K562 (cell line): ENCODE data around the gene MAP1LC3B2. TPM values are rescaled to one million over a fixed set of nuclear protein-coding genes. Genes with fewer than 3 reads are reported as not detected.

Experiments used
- BRD9 ChIP-seq: fragments of 450-650 bp; IDR thresholded peaks from 2 replicates; pipeline ENCODE4 v1.6.1; 2018; ENCODE audit warnings: low read depth; ENCODE audit not compliant: partially characterized antibody
- CEBPG ChIP-seq, 3 experiments: fragments of 200-800 bp in 1 of 3; sonication (Bioruptor generic) in 1 of 3; sonication (generic) in 1 of 3; formaldehyde crosslinking in 1 of 3; IDR thresholded peaks in 2 of 3; conservative IDR thresholded peaks in 1 of 3; 2 replicates each; pipeline versions ENCODE4 v1.6.1 to v1.8.0; 2016 to 2022; ENCODE audit warnings: missing compliant biosample characterization in 2 of 3, missing genetic modification characterization in 2 of 3, mild to moderate bottlenecking in 1 of 3, missing genetic modification reagents in 1 of 3
- DPF2 ChIP-seq: fragments of 450-650 bp; IDR thresholded peaks from 2 replicates; pipeline ENCODE4 v1.6.1; 2016
- ETS2 ChIP-seq: IDR thresholded peaks from 2 replicates; pipeline ENCODE4 v1.6.1; 2016; ENCODE audit warnings: borderline replicate concordance, missing genetic modification characterization, mild to moderate bottlenecking, moderate library complexity, missing compliant biosample characterization; ENCODE audit not compliant: poor library complexity, severe bottlenecking
- ETV5 ChIP-seq: sonication (generic); formaldehyde crosslinking; IDR thresholded peaks from 2 replicates; pipeline ENCODE4 v1.4.0; 2020; ENCODE audit warnings: low read depth, mild to moderate bottlenecking, missing genetic modification reagents
- KAT8 ChIP-seq: fragments of 450-650 bp; IDR thresholded peaks from 2 replicates; pipeline ENCODE4 v1.6.1; 2016; ENCODE audit warnings: low read depth, mild to moderate bottlenecking
- KDM4B ChIP-seq, 2 experiments: fragments of 450-650 bp in 1 of 2; sonication (generic) in 1 of 2; IDR thresholded peaks; 2 replicates each; pipeline ENCODE4 v1.6.1; 2016 to 2017; ENCODE audit warnings: borderline replicate concordance in 2 of 2, antibody characterized with exemption in 1 of 2, low read depth in 1 of 2, mild to moderate bottlenecking in 1 of 2
- MAFG ChIP-seq: fragments of 450-650 bp; conservative IDR thresholded peaks from 2 replicates; pipeline ENCODE4 v1.6.1; 2016; ENCODE audit warnings: missing genetic modification characterization, missing compliant biosample characterization
- PCBP2 ChIP-seq: fragments of 200-400 bp; formaldehyde crosslinking; IDR thresholded peaks from 2 replicates; pipeline ENCODE4 v1.6.1; 2018; ENCODE audit warnings: low read length, low read depth, mild to moderate bottlenecking, moderate library complexity; ENCODE audit not compliant: poor library complexity, severe bottlenecking
- STAG1 ChIP-seq: sonication (generic); formaldehyde crosslinking; IDR thresholded peaks from 2 replicates; pipeline ENCODE4 v1.5.0; 2020; ENCODE audit warnings: missing genetic modification reagents, borderline replicate concordance
- ZBTB5 ChIP-seq: fragments of 450-650 bp; IDR thresholded peaks from 2 replicates; pipeline ENCODE4 v1.6.1; 2017; ENCODE audit warnings: antibody characterized with exemption
- ZNF436 ChIP-seq: fragments of 250-450, 450-650 bp; sonication (Bioruptor Pico); formaldehyde crosslinking; IDR thresholded peaks from 2 replicates; pipeline ENCODE4 v1.7.0; 2020; ENCODE audit warnings: mild to moderate bottlenecking
- polyA plus RNA-seq, 8 experiments: library from polyadenylated mRNA; depleted of rRNA in 4 of 8; stranded (reverse) in 5 of 8; unstranded in 3 of 8; fragments of >200 nt; fragmentation: Nextera tagmentation in 2 of 8; fragmentation: Illumina TruSeq in 1 of 8; extraction: Ambion mirVana in 2 of 8; extraction: Trizol in 1 of 8; gene quantifications; 2 replicates each; pipeline versions ENCODE4 v1.2.1 to v1.2.3, GENCODE V29; 2011 to 2014; ENCODE audit warnings: inconsistent platforms in 1 of 8, missing spikeins in 1 of 8
- total RNA-seq, 7 experiments: library from RNA; depleted of rRNA in 6 of 7; stranded (reverse); fragments of >200 nt in 6 of 7; fragmentation: Illumina TruSeq in 2 of 7; extraction: Trizol in 2 of 7; gene quantifications; 2 replicates each; pipeline versions ENCODE4 v1.2.1 to v1.2.3, GENCODE V29; 2011 to 2021; ENCODE audit warnings: low replicate concordance in 1 of 7
- TF ChIP-seq, protein P1 (sequence below): fragments of 250-450 bp; sonication (Bioruptor Pico); IDR thresholded peaks from 2 replicates; pipeline ENCODE4 v1.5.0; 2020; ENCODE audit warnings: mild to moderate bottlenecking, borderline replicate concordance
- TF ChIP-seq, protein P2 (sequence below): fragments of 250-450 bp; sonication (Bioruptor Pico); IDR thresholded peaks from 2 replicates; pipeline ENCODE4 v1.4.0; 2020; ENCODE audit warnings: mild to moderate bottlenecking, moderate library complexity, borderline replicate concordance
- TF ChIP-seq, protein P3 (sequence below): sonication (generic); formaldehyde crosslinking; IDR thresholded peaks from 2 replicates; pipeline ENCODE4 v1.8.1; 2022; ENCODE audit warnings: missing genetic modification reagents

MAP1LC3B2 gene
- total and polyA plus RNA-seq, 9 of the 15 experiments (the other 6 are each of a cell fraction or from before 2014, with no cell fraction given), result 0.53 to 2.8 (median 0.76) TPM; not detected in 2

DNA sequence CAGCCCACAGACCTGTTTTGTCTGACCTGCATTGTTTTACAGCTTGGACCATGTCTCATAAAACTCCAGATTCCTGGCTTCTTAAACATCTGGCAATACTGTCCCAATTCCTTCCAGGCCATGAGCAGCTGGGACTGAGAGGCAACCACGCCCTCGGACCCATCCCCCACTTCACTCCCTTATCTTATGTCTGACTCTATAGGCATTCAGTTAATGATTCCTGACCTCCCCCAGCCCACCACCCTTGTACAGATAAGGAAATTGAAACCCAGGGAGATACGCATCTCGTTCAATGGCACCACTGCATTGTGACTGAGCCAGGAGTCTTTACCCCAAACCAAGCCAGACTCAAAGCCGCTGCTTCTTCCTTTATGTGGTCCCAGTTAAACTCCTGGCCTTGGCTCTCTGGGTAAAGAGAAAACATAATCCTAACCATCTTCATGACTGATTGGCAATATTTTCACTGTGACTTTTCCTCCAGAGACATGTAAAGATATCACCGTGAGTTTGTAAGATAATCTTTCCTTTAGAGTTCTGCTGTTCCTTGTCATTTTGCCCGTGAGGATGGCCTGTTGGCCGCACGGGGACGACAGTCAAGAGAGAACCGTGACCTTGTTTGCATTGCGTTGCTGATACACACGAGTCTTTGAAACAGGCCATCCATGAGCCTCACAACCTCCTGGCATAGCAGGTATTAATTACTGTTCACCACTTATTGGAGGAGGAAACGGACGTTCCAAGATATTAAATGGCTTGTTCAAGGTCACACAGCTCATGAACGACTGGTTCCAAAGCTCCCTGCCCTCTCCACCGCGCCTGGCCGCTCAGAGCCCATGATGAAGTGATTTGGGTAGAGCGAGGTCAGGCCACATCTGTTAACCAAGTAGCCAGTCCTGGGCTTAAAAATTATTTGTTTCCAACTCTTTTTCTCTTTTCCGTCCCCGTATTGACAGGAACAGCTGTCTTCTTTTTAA is 39.4 kb downstream of the MAP1LC3B2 start (continued):
- TF ChIP-seq, protein P1, sequence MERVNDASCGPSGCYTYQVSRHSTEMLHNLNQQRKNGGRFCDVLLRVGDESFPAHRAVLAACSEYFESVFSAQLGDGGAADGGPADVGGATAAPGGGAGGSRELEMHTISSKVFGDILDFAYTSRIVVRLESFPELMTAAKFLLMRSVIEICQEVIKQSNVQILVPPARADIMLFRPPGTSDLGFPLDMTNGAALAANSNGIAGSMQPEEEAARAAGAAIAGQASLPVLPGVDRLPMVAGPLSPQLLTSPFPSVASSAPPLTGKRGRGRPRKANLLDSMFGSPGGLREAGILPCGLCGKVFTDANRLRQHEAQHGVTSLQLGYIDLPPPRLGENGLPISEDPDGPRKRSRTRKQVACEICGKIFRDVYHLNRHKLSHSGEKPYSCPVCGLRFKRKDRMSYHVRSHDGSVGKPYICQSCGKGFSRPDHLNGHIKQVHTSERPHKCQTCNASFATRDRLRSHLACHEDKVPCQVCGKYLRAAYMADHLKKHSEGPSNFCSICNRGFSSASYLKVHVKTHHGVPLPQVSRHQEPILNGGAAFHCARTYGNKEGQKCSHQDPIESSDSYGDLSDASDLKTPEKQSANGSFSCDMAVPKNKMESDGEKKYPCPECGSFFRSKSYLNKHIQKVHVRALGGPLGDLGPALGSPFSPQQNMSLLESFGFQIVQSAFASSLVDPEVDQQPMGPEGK (CRISPR knock-in tag), result no peak
- TF ChIP-seq CEBPG (CRISPR knock-in tag; IDR thresholded peaks at IDR 0.05) (no peak), CEBPG (tag; conservative IDR thresholded peaks at IDR 0.05 in 1 of 2, IDR thresholded peaks at IDR 0.05 in 1 of 2) (no peak), STAG1 (CRISPR knock-in tag) (no peak), DPF2 (peak; percentile 89), KDM4B (IDR thresholded peaks at IDR 0.05; ENCODE audit: borderline replicate concordance in 2 of 2, low read depth in 1 of 2) (no peak), ETV5 (no peak), PCBP2 (no peak), ZBTB5 (no peak), MAFG (tag) (no peak), KAT8 (no peak), ZNF436 (CRISPR knock-in tag) (no peak), BRD9 (peak; percentile 39), ETS2 (tag) (no peak)
- TF ChIP-seq, protein P2, sequence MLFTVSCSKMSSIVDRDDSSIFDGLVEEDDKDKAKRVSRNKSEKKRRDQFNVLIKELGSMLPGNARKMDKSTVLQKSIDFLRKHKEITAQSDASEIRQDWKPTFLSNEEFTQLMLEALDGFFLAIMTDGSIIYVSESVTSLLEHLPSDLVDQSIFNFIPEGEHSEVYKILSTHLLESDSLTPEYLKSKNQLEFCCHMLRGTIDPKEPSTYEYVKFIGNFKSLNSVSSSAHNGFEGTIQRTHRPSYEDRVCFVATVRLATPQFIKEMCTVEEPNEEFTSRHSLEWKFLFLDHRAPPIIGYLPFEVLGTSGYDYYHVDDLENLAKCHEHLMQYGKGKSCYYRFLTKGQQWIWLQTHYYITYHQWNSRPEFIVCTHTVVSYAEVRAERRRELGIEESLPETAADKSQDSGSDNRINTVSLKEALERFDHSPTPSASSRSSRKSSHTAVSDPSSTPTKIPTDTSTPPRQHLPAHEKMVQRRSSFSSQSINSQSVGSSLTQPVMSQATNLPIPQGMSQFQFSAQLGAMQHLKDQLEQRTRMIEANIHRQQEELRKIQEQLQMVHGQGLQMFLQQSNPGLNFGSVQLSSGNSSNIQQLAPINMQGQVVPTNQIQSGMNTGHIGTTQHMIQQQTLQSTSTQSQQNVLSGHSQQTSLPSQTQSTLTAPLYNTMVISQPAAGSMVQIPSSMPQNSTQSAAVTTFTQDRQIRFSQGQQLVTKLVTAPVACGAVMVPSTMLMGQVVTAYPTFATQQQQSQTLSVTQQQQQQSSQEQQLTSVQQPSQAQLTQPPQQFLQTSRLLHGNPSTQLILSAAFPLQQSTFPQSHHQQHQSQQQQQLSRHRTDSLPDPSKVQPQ (CRISPR knock-in tag), result no peak; the same call in 1 of the 2 replicates
- TF ChIP-seq, protein P3, sequence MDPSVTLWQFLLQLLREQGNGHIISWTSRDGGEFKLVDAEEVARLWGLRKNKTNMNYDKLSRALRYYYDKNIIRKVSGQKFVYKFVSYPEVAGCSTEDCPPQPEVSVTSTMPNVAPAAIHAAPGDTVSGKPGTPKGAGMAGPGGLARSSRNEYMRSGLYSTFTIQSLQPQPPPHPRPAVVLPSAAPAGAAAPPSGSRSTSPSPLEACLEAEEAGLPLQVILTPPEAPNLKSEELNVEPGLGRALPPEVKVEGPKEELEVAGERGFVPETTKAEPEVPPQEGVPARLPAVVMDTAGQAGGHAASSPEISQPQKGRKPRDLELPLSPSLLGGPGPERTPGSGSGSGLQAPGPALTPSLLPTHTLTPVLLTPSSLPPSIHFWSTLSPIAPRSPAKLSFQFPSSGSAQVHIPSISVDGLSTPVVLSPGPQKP, result no peak
